ENCODE data around the gene SNCAIP. TPM values are rescaled to one million over a fixed set of nuclear protein-coding genes. Genes with fewer than 3 reads are reported as not detected.

SNCAIP gene
- total RNA-seq, 1 donor from 2014 or later = 11.3 TPM

- H3K9me3 ChIP-seq = no peaks in the 10 kb centered on the region
- DNase-seq (ENCODE audit: extremely low spot score in 2 of 2) = no peak
- H3K27me3 ChIP-seq = no peaks in the 10 kb centered on the region
- no peak for TF ChIP-seq CTCF (IDR thresholded peaks at IDR 0.05)
- H3K4me3 ChIP-seq = no peak overlapping the region
- no peak overlapping the region for H3K27ac ChIP-seq
- H3K4me1 ChIP-seq = peaks cover 2% of the 10 kb centered on the region
- intact Hi-C loops (cut with DNase I) = no loop called here
- H3K36me3 ChIP-seq = no peaks in the 10 kb centered on the region
Observed at GRCh38 chr5:122413722-122414121, 101.7 kb downstream of the SNCAIP start.

GRCh38 chr5:122415030-122415800 lies 103.2 kb downstream of the SNCAIP start:
- Histone ChIP-seq H3K27me3 (no peaks in the 10 kb centered on the region), H3K36me3 (no peaks in the 10 kb centered on the region), H3K27ac (no peak overlapping the region), H3K9me3 (no peaks in the 10 kb centered on the region), H3K4me1 (peaks cover 4% of the 10 kb centered on the region), H3K4me3 (no peak overlapping the region)
- intact Hi-C loops (cut with DNase I) = loop anchor here (5.0 kb wide), 1 partner anchor 223 kb away; no protein-coding TSS in a partner anchor
- peak; percentile 5 to 54 (median 41) for TF ChIP-seq CTCF (IDR thresholded peaks at IDR 0.05)
- TF ChIP-seq POLR2A (IDR thresholded peaks at IDR 0.05) = no peak
- no peak for TF ChIP-seq POLR2AphosphoS5 (IDR thresholded peaks at IDR 0.05; ENCODE audit: insufficient read depth in 1 of 2, low read depth in 1 of 2)
- DNase-seq (ENCODE audit: extremely low spot score in 2 of 2) = no peak

GRCh38 chr5:122415801-122416120 lies 103.7 kb downstream of the SNCAIP start:
- no peaks in the 10 kb centered on the region for H3K36me3 ChIP-seq
- no peak overlapping the region for H3K4me3 ChIP-seq
- peaks cover 4% of the 10 kb centered on the region for H3K4me1 ChIP-seq
- DNase-seq (ENCODE audit: extremely low spot score in 2 of 2) = no peak
- H3K27me3 ChIP-seq = no peaks in the 10 kb centered on the region
- TF ChIP-seq POLR2A (IDR thresholded peaks at IDR 0.05) (no peak), POLR2AphosphoS5 (IDR thresholded peaks at IDR 0.05; ENCODE audit: insufficient read depth in 1 of 2, low read depth in 1 of 2) (no peak), CTCF (IDR thresholded peaks at IDR 0.05) (no peak)
- H3K9me3 ChIP-seq = no peaks in the 10 kb centered on the region
- no peak overlapping the region for H3K27ac ChIP-seq
- intact Hi-C loops (cut with DNase I) = loop anchor here (5.0 kb wide), 1 partner anchor 223 kb away; no protein-coding TSS in a partner anchor

GRCh38 chr5:122419142-122419894 lies 107.3 kb downstream of the SNCAIP start:
- Histone ChIP-seq H3K9me3 (no peaks in the 10 kb centered on the region), H3K4me1 (peaks cover 4% of the 10 kb centered on the region), H3K4me3 (no peak overlapping the region), H3K36me3 (no peaks in the 10 kb centered on the region), H3K27ac (no peak overlapping the region), H3K27me3 (no peaks in the 10 kb centered on the region)
- TF ChIP-seq POLR2AphosphoS5 (IDR thresholded peaks at IDR 0.05; ENCODE audit: insufficient read depth in 1 of 2, low read depth in 1 of 2) (no peak), CTCF (IDR thresholded peaks at IDR 0.05) (no peak)
- DNase-seq (ENCODE audit: extremely low spot score in 2 of 2) = no peak
- intact Hi-C loops (cut with DNase I) = loop anchor here (5.0 kb wide), 1 partner anchor 227 kb away; no protein-coding TSS in a partner anchor

GRCh38 chr5:122420091-122420490 lies 108.1 kb downstream of the SNCAIP start:
- no peak overlapping the region for H3K27ac ChIP-seq
- H3K4me3 ChIP-seq = no peak overlapping the region
- TF ChIP-seq CTCF (IDR thresholded peaks at IDR 0.05) = no peak
- no peak for TF ChIP-seq POLR2A (IDR thresholded peaks at IDR 0.05)
- TF ChIP-seq POLR2AphosphoS5 (IDR thresholded peaks at IDR 0.05; ENCODE audit: insufficient read depth in 1 of 2, low read depth in 1 of 2) = no peak
- DNase-seq (ENCODE audit: extremely low spot score in 2 of 2) = no peak
- intact Hi-C loops (cut with DNase I) = no loop called here
- peaks cover 4% of the 10 kb centered on the region for H3K4me1 ChIP-seq
- H3K9me3 ChIP-seq = no peaks in the 10 kb centered on the region
- H3K27me3 ChIP-seq = no peaks in the 10 kb centered on the region
- H3K36me3 ChIP-seq = no peaks in the 10 kb centered on the region
